OCI-LY3 (cell line): ENCODE data around the gene RHOBTB3.

Source experiments
- H2AFZ ChIP-seq: fragments of 200-600, 300-600 bp; shearing (Covaris generic); 2 replicates; pipeline ENCODE4 v1.6.0; 2014; ENCODE audit warnings: antibody characterized with exemption, low read depth, low read length
- H3K27ac ChIP-seq: fragments of 200-600, 300-600 bp; sonication (generic); 2 replicates; pipeline ENCODE4 v1.5.1; 2014; ENCODE audit warnings: mild to moderate bottlenecking, low read length, moderate library complexity, mixed read lengths
- H3K27me3 ChIP-seq: fragments of 200-600, 300-600 bp; sonication (generic); 2 replicates; pipeline ENCODE4 v1.6.1; 2014; ENCODE audit warnings: low read depth, low read length, mixed read lengths
- H3K36me3 ChIP-seq: fragments of 200-600, 300-600 bp; sonication (generic); replicated peaks from 2 replicates; pipeline ENCODE3; 2014; ENCODE audit warnings: low read depth, low read length, mixed read lengths
- H3K4me1 ChIP-seq: fragments of 300-600, 200-600 bp; sonication (generic); 2 replicates; pipeline ENCODE4 v1.6.1; 2014; ENCODE audit warnings: low read length, mixed read lengths
- H3K4me2 ChIP-seq: fragments of 200-600, 300-600 bp; sonication (generic); 2 replicates; pipeline ENCODE4 v1.6.1; 2014; ENCODE audit warnings: low read length, mixed read lengths
- H3K4me3 ChIP-seq: fragments of 300-600, 200-600 bp; sonication (generic); 2 replicates; pipeline ENCODE4 v1.5.1; 2014; ENCODE audit warnings: antibody characterized with exemption, mild to moderate bottlenecking, low read length, moderate library complexity
- H3K79me2 ChIP-seq: fragments of 300-600, 200-600 bp; shearing (Covaris generic); 2 replicates; pipeline ENCODE4 v1.6.1; 2014; ENCODE audit warnings: mild to moderate bottlenecking, low read length, mixed read lengths
- H3K9ac ChIP-seq: fragments of 300-600, 200-600 bp; shearing (Covaris generic); 2 replicates; pipeline ENCODE4 v1.6.0; 2014; ENCODE audit warnings: mild to moderate bottlenecking, low read length, moderate library complexity
- H3K9me3 ChIP-seq: fragments of 200-600, 300-600 bp; shearing (Covaris generic); 2 replicates; pipeline ENCODE4 v1.6.1; 2014; ENCODE audit warnings: low read length, mixed read lengths; ENCODE audit not compliant: insufficient read depth
- H4K20me1 ChIP-seq: fragments of 200-600, 300-600 bp; sonication (generic); 2 replicates; pipeline ENCODE4 v1.6.1; 2016; ENCODE audit warnings: low read length, mixed read lengths; ENCODE audit not compliant: insufficient read depth
- CTCF ChIP-seq: fragments of 200-600, 300-600 bp; sonication (generic); IDR thresholded peaks from 2 replicates; pipeline ENCODE4 v1.5.1; 2014; ENCODE audit warnings: antibody characterized with exemption, low read length, low read depth
- EZH2phosphoT487 ChIP-seq: fragments of 200-600 bp; shearing (Covaris generic); IDR thresholded peaks from 2 replicates; pipeline ENCODE4 v1.6.1; 2018; ENCODE audit warnings: antibody characterized with exemption, mixed run types, low read depth

The RHOBTB3 gene

GRCh38 chr5:95741458-95741857 lies 10.3 kb downstream of the RHOBTB3 start:
- Histone ChIP-seq H3K79me2 (no peaks in the 10 kb centered on the region), H3K36me3 (no peaks in the 10 kb centered on the region)

GRCh38 chr5:95743232-95743631 lies 12.1 kb downstream of the RHOBTB3 start:
- Histone ChIP-seq H2AFZ (no peak overlapping the region), H3K79me2 (no peaks in the 10 kb centered on the region), H3K4me2 (no peak overlapping the region), H3K9me3 (no peaks in the 10 kb centered on the region), H3K27me3 (no peaks in the 10 kb centered on the region), H3K36me3 (no peaks in the 10 kb centered on the region), H3K4me1 (peaks cover 6% of the 10 kb centered on the region), H3K27ac (no peak overlapping the region), H3K4me3 (no peak overlapping the region), H3K9ac (no peak overlapping the region), H4K20me1 (no peaks in the 10 kb centered on the region)
- no peak for TF ChIP-seq EZH2phosphoT487
- TF ChIP-seq CTCF: no peak

More at GRCh38 chr5:95741458-95741857, 10.3 kb downstream of the RHOBTB3 start:
- Histone ChIP-seq H4K20me1 (no peaks in the 10 kb centered on the region), H3K27me3 (no peaks in the 10 kb centered on the region), H3K27ac (no peak overlapping the region), H3K9ac (no peak overlapping the region), H3K9me3 (no peaks in the 10 kb centered on the region), H2AFZ (no peak overlapping the region), H3K4me1 (peaks cover 6% of the 10 kb centered on the region), H3K4me2 (no peak overlapping the region), H3K4me3 (no peak overlapping the region)
- TF ChIP-seq CTCF: no peak
- no peak for TF ChIP-seq EZH2phosphoT487

DNA sequence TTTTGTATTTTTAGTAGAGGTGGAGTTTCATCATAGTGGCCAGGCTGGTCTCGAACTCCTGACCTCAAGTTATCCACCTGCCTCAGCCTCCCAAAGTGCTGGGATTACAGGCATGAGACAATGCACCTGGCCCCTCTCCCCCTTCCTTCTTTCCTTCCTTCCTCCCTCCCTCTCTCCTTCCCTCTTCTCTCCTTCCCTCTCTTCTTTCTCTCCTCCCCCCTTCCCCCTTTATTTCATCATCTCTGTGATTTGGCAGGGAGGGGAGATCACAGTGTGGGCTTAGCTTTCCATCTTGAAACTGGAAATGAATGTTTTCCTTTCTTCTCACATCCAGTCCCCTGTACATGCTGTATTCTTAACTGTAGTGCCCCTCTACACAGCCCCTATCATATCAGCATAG lies 12.7 kb downstream of the RHOBTB3 start:
- TF ChIP-seq EZH2phosphoT487 (no peak), CTCF (no peak)

GRCh38 chr5:95746194-95746593 lies 15.1 kb downstream of the RHOBTB3 start:
- no peak overlapping the region for H2AFZ ChIP-seq
- no peak overlapping the region for H3K9ac ChIP-seq
- H3K4me2 ChIP-seq: no peak overlapping the region
- H3K27ac ChIP-seq: no peak overlapping the region
- H3K4me3 ChIP-seq: no peak overlapping the region
- H3K79me2 ChIP-seq: no peaks in the 10 kb centered on the region
- H3K4me1 ChIP-seq: peaks cover 5% of the 10 kb centered on the region; the same call in 1 of the 2 replicates
- no peaks in the 10 kb centered on the region for H3K9me3 ChIP-seq
- H3K27me3 ChIP-seq: no peaks in the 10 kb centered on the region
- no peaks in the 10 kb centered on the region for H3K36me3 ChIP-seq
- TF ChIP-seq CTCF (no peak), EZH2phosphoT487 (no peak)
- no peaks in the 10 kb centered on the region for H4K20me1 ChIP-seq

More for the DNA sequence above, 12.7 kb downstream of the RHOBTB3 start:
- Histone ChIP-seq H2AFZ (no peak overlapping the region), H3K27ac (no peak overlapping the region), H3K9ac (no peak overlapping the region), H3K4me1 (peaks cover 5% of the 10 kb centered on the region; the same call in 1 of the 2 replicates), H3K4me2 (no peak overlapping the region), H4K20me1 (no peaks in the 10 kb centered on the region), H3K79me2 (no peaks in the 10 kb centered on the region), H3K36me3 (no peaks in the 10 kb centered on the region), H3K27me3 (no peaks in the 10 kb centered on the region), H3K4me3 (no peak overlapping the region), H3K9me3 (no peaks in the 10 kb centered on the region)
